Measurements from ENCODE around the gene ABHD14A. TPM values are rescaled to one million over a fixed set of nuclear protein-coding genes. Genes with fewer than 3 reads are reported as not detected.
A peak's percentile ranks its signal among the peaks of the same experiment; 100 is the strongest.

ABHD14A gene
- total and polyA plus RNA-seq, 8 donors: 7.0 to 20.8 (median 15.4) TPM; not detected in 2

DNA sequence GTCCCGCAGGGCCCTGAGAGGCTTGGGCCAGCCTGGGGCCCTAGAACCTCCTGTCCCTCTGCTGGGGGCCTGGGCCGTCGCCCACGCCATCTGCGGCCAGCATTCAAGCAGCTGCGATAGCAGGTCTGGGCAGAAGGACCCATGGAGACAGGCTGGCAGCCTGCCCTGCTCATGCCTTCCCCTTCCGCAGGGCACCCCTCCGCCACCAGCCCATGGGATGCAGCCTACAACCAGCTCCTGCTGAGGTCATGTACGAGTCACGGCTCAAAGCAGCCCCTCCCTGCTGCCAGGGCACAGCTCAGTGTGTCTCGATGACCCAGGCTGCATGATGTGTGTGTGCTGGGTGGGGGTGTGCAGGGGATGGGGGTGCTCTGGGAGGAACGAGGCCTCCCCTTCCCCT, 53.7 kb downstream of the ABHD14A start:
- Histone ChIP-seq H3K4me1 (peaks cover 0 to 7% (median 0%) of the 10 kb centered on the region in 4 donors), H3K27ac (no peak overlapping the region), H3K27me3 (no peaks in the 10 kb centered on the region), H3K36me3 (no peaks in the 10 kb centered on the region), H3K9me3 (no peaks in the 10 kb centered on the region), H3K4me3 (no peak overlapping the region)
- no peak for TF ChIP-seq POLR2AphosphoS5 (IDR thresholded peaks at IDR 0.05)
- TF ChIP-seq CTCF (IDR thresholded peaks at IDR 0.05): no peak
- no peak for TF ChIP-seq EP300 (IDR thresholded peaks at IDR 0.05)
- TF ChIP-seq POLR2A (IDR thresholded peaks at IDR 0.05): no peak
- intact Hi-C loops (cut with DNase I; ENCODE audit: low total_unique reads): no loop called here
- DNase-seq: peak in 1 of 2 donors; percentile 56
- WGBS, 5 donors: 82 to 89% (median 84%) methylated on average over 10 to 12 of the region's 12 CpGs; no CpG with 5 or more reads in 1 of the 5 donors

DNA sequence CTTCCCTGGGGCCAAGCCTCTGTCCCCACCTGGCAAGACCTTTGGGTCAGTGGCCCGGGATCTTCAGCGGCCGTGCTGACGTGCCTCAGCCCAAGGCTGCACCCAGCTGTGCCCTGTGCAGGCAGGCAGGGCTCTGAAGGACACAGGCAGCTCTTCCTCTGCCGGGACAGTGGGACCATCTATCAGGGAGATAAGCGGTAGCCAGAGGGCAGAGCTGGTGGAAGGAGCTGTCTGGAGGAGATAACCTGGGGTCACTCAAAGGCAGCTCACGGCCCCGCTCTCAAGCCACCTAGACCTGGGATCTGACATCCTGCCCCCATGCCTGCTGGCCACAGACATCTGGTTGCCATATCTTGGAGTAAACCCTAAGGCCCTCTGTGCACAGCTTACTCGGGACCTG, 54.2 kb downstream of the ABHD14A start:
- no peaks in the 10 kb centered on the region for H3K36me3 ChIP-seq
- intact Hi-C loops (cut with DNase I; ENCODE audit: low total_unique reads): no loop called here
- no peaks in the 10 kb centered on the region for H3K27me3 ChIP-seq
- WGBS, 5 donors: 72 to 80% (median 77%) methylated on average over 8 to 9 of the region's 9 CpGs
- peaks cover 0 to 2% (median 0%) of the 10 kb centered on the region in 4 donors for H3K4me1 ChIP-seq
- no peak overlapping the region for H3K27ac ChIP-seq
- H3K4me3 ChIP-seq: no peak overlapping the region
- DNase-seq: no peak
- no peak for TF ChIP-seq POLR2A (IDR thresholded peaks at IDR 0.05)
- TF ChIP-seq POLR2AphosphoS5 (IDR thresholded peaks at IDR 0.05): no peak
- TF ChIP-seq EP300 (IDR thresholded peaks at IDR 0.05): no peak
- TF ChIP-seq CTCF (IDR thresholded peaks at IDR 0.05): no peak
- no peaks in the 10 kb centered on the region for H3K9me3 ChIP-seq

DNA sequence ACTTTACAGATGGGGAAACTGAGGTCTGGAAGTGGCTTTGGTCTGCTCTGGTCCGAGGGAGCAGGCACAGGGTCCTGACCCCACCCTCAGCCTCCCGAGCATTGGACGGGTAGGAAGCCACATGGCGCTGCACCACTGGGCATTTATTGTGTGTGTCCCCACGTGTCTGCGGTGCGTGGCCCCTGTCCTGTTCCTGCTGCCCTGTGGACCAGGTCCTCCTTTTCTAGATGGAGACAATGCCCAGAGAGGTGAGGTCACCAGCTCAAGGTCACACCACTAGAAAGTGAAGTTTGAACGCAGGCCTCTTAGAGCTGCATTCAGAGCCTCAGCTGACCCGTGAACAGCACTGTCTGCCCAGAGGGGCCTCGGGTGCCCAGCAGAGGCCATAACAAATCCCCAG, 54.7 kb downstream of the ABHD14A start:
- Histone ChIP-seq H3K4me1 (no peaks in the 10 kb centered on the region), H3K27me3 (no peaks in the 10 kb centered on the region), H3K27ac (no peak overlapping the region), H3K9me3 (no peaks in the 10 kb centered on the region), H3K4me3 (no peak overlapping the region), H3K36me3 (no peaks in the 10 kb centered on the region)
- TF ChIP-seq EP300 (IDR thresholded peaks at IDR 0.05) (no peak), CTCF (IDR thresholded peaks at IDR 0.05) (no peak), POLR2AphosphoS5 (IDR thresholded peaks at IDR 0.05) (no peak), POLR2A (IDR thresholded peaks at IDR 0.05) (no peak)
- intact Hi-C loops (cut with DNase I; ENCODE audit: low total_unique reads): no loop called here
- WGBS, 5 donors: 81 to 95% (median 89%) methylated on average over 9 to 10 of the region's 10 CpGs
- DNase-seq: no peak

Small RNAs within 50 kb of the gene (small RNA-seq; reads per million reads assigned to genes)
- gene AC115284.1: 0 reads per million in 4 donors

Other genes with a start within 250 kb of the ABHD14A start
- gene IQCF6, start 195.8 kb upstream of the ABHD14A start, total RNA-seq: not detected
- not detected for gene IQCF6, start 195.8 kb upstream of the ABHD14A start, polyA plus RNA-seq
- gene IQCF2, start 113.4 kb upstream of the ABHD14A start, total RNA-seq: not detected
- not detected for gene IQCF2, start 113.4 kb upstream of the ABHD14A start, polyA plus RNA-seq
- not detected for gene IQCF5, start 99.5 kb upstream of the ABHD14A start, total RNA-seq
- not detected for gene IQCF5, start 99.5 kb upstream of the ABHD14A start, polyA plus RNA-seq
- gene IQCF1, start 71.7 kb upstream of the ABHD14A start, total RNA-seq: not detected
- gene IQCF1, start 71.7 kb upstream of the ABHD14A start, polyA plus RNA-seq: not detected
- 10 to 100 TPM in 4 of 5 donors, 1 to 10 TPM in 1; 3.2 to 13.5 (median 11.7) TPM for gene RRP9, start 33.2 kb upstream of the ABHD14A start, total RNA-seq
- gene RRP9, start 33.2 kb upstream of the ABHD14A start, polyA plus RNA-seq: 10 to 100 TPM; 15.0 to 21.0 (median 18.4) TPM
- gene PARP3, start 32.7 kb upstream of the ABHD14A start, total RNA-seq: 10 to 100 TPM; 14.3 to 39.7 (median 25.0) TPM
- 10 to 100 TPM; 10.6 to 14.0 (median 10.7) TPM for gene PARP3, start 32.7 kb upstream of the ABHD14A start, polyA plus RNA-seq
- not detected for gene GPR62, start 19.7 kb upstream of the ABHD14A start, total RNA-seq
- gene GPR62, start 19.7 kb upstream of the ABHD14A start, polyA plus RNA-seq: under 1 TPM in 1 of 3 donors, not detected in 2; 0.25 TPM
- gene PCBP4, start 7.6 kb upstream of the ABHD14A start, total RNA-seq: 100 to 1,000 TPM in 1 of 5 donors, 10 to 100 TPM in 4; 12.5 to 122 (median 25.1) TPM
- 10 to 100 TPM; 26.5 to 54.9 (median 33.5) TPM for gene PCBP4, start 7.6 kb upstream of the ABHD14A start, polyA plus RNA-seq
- 10 to 100 TPM in 4 of 5 donors, 1 to 10 TPM in 1; 2.9 to 67.4 (median 28.4) TPM for gene ABHD14B, start 1.0 kb upstream of the ABHD14A start, total RNA-seq
- gene ABHD14B, start 1.0 kb upstream of the ABHD14A start, polyA plus RNA-seq: 10 to 100 TPM; 48.1 to 82.9 (median 57.3) TPM
- 10 to 100 TPM in 3 of 5 donors, 1 to 10 TPM in 1, not detected in 1; 8.0 to 42.6 (median 31.5) TPM for gene ACY1, start 8.5 kb downstream of the ABHD14A start, total RNA-seq
- 10 to 100 TPM; 32.9 to 60.6 (median 41.9) TPM for gene ACY1, start 8.5 kb downstream of the ABHD14A start, polyA plus RNA-seq
- 1,000 to 10,000 TPM in 1 of 5 donors, 100 to 1,000 TPM in 4; 144 to 1,657 (median 865) TPM for gene RPL29, start 20.8 kb downstream of the ABHD14A start, total RNA-seq
- gene RPL29, start 20.8 kb downstream of the ABHD14A start, polyA plus RNA-seq: 1,000 to 10,000 TPM; 2,501 to 3,071 (median 2,933) TPM
- gene DUSP7, start 81.5 kb downstream of the ABHD14A start, total RNA-seq: 10 to 100 TPM in 1 of 5 donors, 1 to 10 TPM in 3, under 1 TPM in 1; 0.58 to 23.7 (median 4.6) TPM
- gene DUSP7, start 81.5 kb downstream of the ABHD14A start, polyA plus RNA-seq: 10 to 100 TPM in 1 of 3 donors, 1 to 10 TPM in 2; 4.9 to 11.2 (median 5.1) TPM
- 10 to 100 TPM in 1 of 5 donors, 1 to 10 TPM in 3, not detected in 1; 1.8 to 23.2 (median 3.5) TPM for gene POC1A, start 179.4 kb downstream of the ABHD14A start, total RNA-seq
- gene POC1A, start 179.4 kb downstream of the ABHD14A start, polyA plus RNA-seq: 1 to 10 TPM; 3.0 to 4.4 (median 3.5) TPM
- gene ALAS1, start 223.1 kb downstream of the ABHD14A start, total RNA-seq: 10 to 100 TPM; 19.6 to 75.3 (median 33.4) TPM
- gene ALAS1, start 223.1 kb downstream of the ABHD14A start, polyA plus RNA-seq: 10 to 100 TPM; 35.6 to 59.1 (median 42.7) TPM

Data from stomach (tissue), 9 donors.